H9 (cell line): ENCODE measurements around the gene PLXNA4. TPM values are rescaled to one million over a fixed set of nuclear protein-coding genes. Genes with fewer than 3 reads are reported as not detected.

Experiments used
- DNase-seq: peaks from one replicate; pipeline ENCODE4 v3.0.0-alpha.2; 2017
- H2AFZ ChIP-seq: one replicate; pipeline ENCODE4 v1.6.1; 2013; ENCODE audit warnings: mild to moderate bottlenecking, low read length, control low read depth, moderate library complexity
- H2AK5ac ChIP-seq: 2 replicates; pipeline ENCODE4 v1.6.1; 2013; ENCODE audit warnings: low read length, control low read depth, mixed read lengths; ENCODE audit not compliant: insufficient read length
- H2BK120ac ChIP-seq: one replicate; pipeline ENCODE4 v1.6.1; 2013; ENCODE audit warnings: low read depth, mild to moderate bottlenecking, low read length, control low read depth, inconsistent platforms; ENCODE audit not compliant: poor library complexity, severe bottlenecking
- H2BK12ac ChIP-seq: 2 replicates; pipeline ENCODE4 v1.6.1; 2013; ENCODE audit warnings: low read length, control low read depth, mixed read lengths, low read depth; ENCODE audit not compliant: insufficient read length
- H2BK15ac ChIP-seq: 2 replicates; pipeline ENCODE4 v1.6.1; 2013; ENCODE audit warnings: low read depth, low read length, control low read depth
- H2BK20ac ChIP-seq: one replicate; pipeline ENCODE4 v1.6.1; 2013; ENCODE audit warnings: low read depth, mild to moderate bottlenecking, low read length, control low read depth, inconsistent platforms; ENCODE audit not compliant: poor library complexity, severe bottlenecking
- H2BK5ac ChIP-seq: 2 replicates; pipeline ENCODE4 v1.6.1; 2013; ENCODE audit warnings: low read length, control low read depth, mixed read lengths; ENCODE audit not compliant: insufficient read length
- H3K14ac ChIP-seq: 2 replicates; pipeline ENCODE4 v1.6.1; 2013; ENCODE audit warnings: low read length, control low read depth; ENCODE audit not compliant: insufficient read depth
- H3K18ac ChIP-seq: 2 replicates; pipeline ENCODE4 v1.6.1; 2013; ENCODE audit warnings: low read depth, mild to moderate bottlenecking, mixed read lengths, low read length, control low read depth; ENCODE audit not compliant: insufficient read length
- H3K23ac ChIP-seq: 2 replicates; pipeline ENCODE4 v1.6.1; 2013; ENCODE audit warnings: low read length, control low read depth, mixed read lengths, low read depth; ENCODE audit not compliant: insufficient read length
- H3K23me2 ChIP-seq: 2 replicates; pipeline ENCODE4 v1.6.1; 2013; ENCODE audit warnings: low read depth, mild to moderate bottlenecking, mixed read lengths, low read length, control low read depth; ENCODE audit not compliant: insufficient read length, poor library complexity, severe bottlenecking
- H3K27ac ChIP-seq: 2 replicates; pipeline ENCODE4 v1.5.1; 2013; ENCODE audit warnings: low read length, control low read depth, mixed read lengths, low read depth; ENCODE audit not compliant: insufficient read length
- H3K27me3 ChIP-seq: 2 replicates; pipeline ENCODE4 v1.6.1; 2013; ENCODE audit warnings: low read length, control low read depth, inconsistent platforms; ENCODE audit not compliant: insufficient read depth
- H3K4ac ChIP-seq: 2 replicates; pipeline ENCODE4 v1.6.1; 2013; ENCODE audit warnings: low read depth, mild to moderate bottlenecking, control low read depth, inconsistent platforms, low read length, moderate library complexity
- H3K4me1 ChIP-seq: 2 replicates; pipeline ENCODE4 v1.6.1; 2013; ENCODE audit warnings: low read length, control low read depth, inconsistent platforms; ENCODE audit not compliant: insufficient read depth
- H3K4me2 ChIP-seq: 2 replicates; pipeline ENCODE4 v1.6.1; 2013; ENCODE audit warnings: low read length, control low read depth, mixed read lengths; ENCODE audit not compliant: insufficient read length, insufficient read depth
- H3K56ac ChIP-seq: 2 replicates; pipeline ENCODE4 v1.6.1; 2013; ENCODE audit warnings: low read depth, mild to moderate bottlenecking, mixed read lengths, low read length, control low read depth; ENCODE audit not compliant: insufficient read length
- H3K79me1 ChIP-seq: 2 replicates; pipeline ENCODE4 v1.6.1; 2013; ENCODE audit warnings: low read depth, mild to moderate bottlenecking, moderate library complexity, low read length, control low read depth, inconsistent platforms; ENCODE audit not compliant: insufficient read depth, poor library complexity, severe bottlenecking
- H3K79me2 ChIP-seq: 2 replicates; pipeline ENCODE4 v1.6.1; 2013; ENCODE audit warnings: low read length, control low read depth, inconsistent platforms; ENCODE audit not compliant: insufficient read depth
- H3K9ac ChIP-seq: 2 replicates; pipeline ENCODE4 v1.6.1; 2013; ENCODE audit warnings: low read length, control low read depth, mixed read lengths; ENCODE audit not compliant: insufficient read length; ENCODE audit errors: extremely low read depth
- H3K9me3 ChIP-seq: one replicate; pipeline ENCODE4 v1.6.1; 2013; ENCODE audit warnings: low read depth, low read length, inconsistent platforms; ENCODE audit not compliant: control insufficient read depth
- H3T11ph ChIP-seq: one replicate; pipeline ENCODE4 v1.6.1; 2013; ENCODE audit warnings: mild to moderate bottlenecking, low read length, control low read depth, inconsistent platforms
- H4K20me1 ChIP-seq: one replicate; pipeline ENCODE4 v1.6.1; 2013; ENCODE audit not compliant: control insufficient read depth, insufficient read length, insufficient read depth
- H4K5ac ChIP-seq: 2 replicates; pipeline ENCODE4 v1.6.1; 2013; ENCODE audit warnings: low read depth, mild to moderate bottlenecking, mixed read lengths, low read length, control low read depth; ENCODE audit not compliant: insufficient read length
- H4K8ac ChIP-seq: replicated peaks from 2 replicates; pipeline ENCODE4 v1.6.1; 2013; ENCODE audit warnings: low read length, control low read depth, mixed read lengths, low read depth; ENCODE audit not compliant: insufficient read length
- H4K91ac ChIP-seq: 2 replicates; pipeline ENCODE4 v1.6.1; 2013; ENCODE audit warnings: low read depth, mild to moderate bottlenecking, moderate library complexity, mixed read lengths, low read length, control low read depth; ENCODE audit not compliant: insufficient read length
- H3K27ac Mint-ChIP-seq, 3 experiments: 2 replicates in 2 of 3; 3 replicates in 1 of 3; pipeline ENCODE4 v1.8.0; 2020 to 2021; ENCODE audit warnings: mixed read lengths in 3 of 3, mild to moderate bottlenecking in 1 of 3, moderate library complexity in 1 of 3
- H3K27me3 Mint-ChIP-seq: 2 replicates; pipeline ENCODE4 v1.8.0; 2021; ENCODE audit warnings: low read depth, mild to moderate bottlenecking, moderate library complexity, mixed read lengths
- H3K36me3 Mint-ChIP-seq, 3 experiments: 2 replicates in 2 of 3; 3 replicates in 1 of 3; pipeline ENCODE4 v1.8.0; 2020 to 2021; ENCODE audit warnings: low read depth in 3 of 3, mixed read lengths in 3 of 3; ENCODE audit not compliant: insufficient read depth in 1 of 3
- H3K4me1 Mint-ChIP-seq, 2 experiments: 2 replicates each; pipeline ENCODE4 v1.8.0; 2020; ENCODE audit warnings: mixed read lengths in 2 of 2
- H3K4me3 Mint-ChIP-seq, 2 experiments: 2 replicates in 1 of 2; 3 replicates in 1 of 2; pipeline ENCODE4 v1.8.0; 2020 to 2021; ENCODE audit warnings: mild to moderate bottlenecking in 2 of 2, mixed read lengths in 2 of 2, moderate library complexity in 1 of 2
- H3K9me3 Mint-ChIP-seq, 2 experiments: 2 replicates in 1 of 2; 3 replicates in 1 of 2; pipeline ENCODE4 v1.8.0; 2020; ENCODE audit warnings: mild to moderate bottlenecking in 2 of 2, mixed read lengths in 2 of 2, moderate library complexity in 1 of 2
- CTCF ChIP-seq: fragments of 200-600 bp; sonication (generic); conservative IDR thresholded peaks from 3 replicates; pipeline ENCODE4 v1.8.0; 2021; ENCODE audit warnings: antibody characterized with exemption, mild to moderate bottlenecking
- WGBS: extraction: QIAGEN DNeasy Blood & Tissue Kit; methylation state at CpG from one replicate; pipeline ENCODE4 v1.1.7; 2013; ENCODE audit warnings: missing lambda C conversion rate, low lambda C conversion rate, mixed read lengths; ENCODE audit not compliant: insufficient read length; ENCODE audit errors: extremely low coverage; 5-methylcytosine and 5-hydroxymethylcytosine counted together
- total RNA-seq: library from RNA; stranded (reverse); gene quantifications from 2 replicates; pipeline ENCODE4 v1.2.1, GENCODE V29; 2021

Gene PLXNA4
- total RNA-seq, 1 experiment from 2014 or later, result 0.35 TPM

- Histone ChIP-seq H3K56ac (no peak overlapping the region), H2BK20ac (no peak overlapping the region), H3K79me2 (no peaks in the 10 kb centered on the region), H2BK5ac (no peak overlapping the region), H2AFZ (no peak overlapping the region), H4K91ac (no peak overlapping the region), H3K9me3 (no peaks in the 10 kb centered on the region), H3K27me3 (no peaks in the 10 kb centered on the region), H3K23ac (no peak overlapping the region), H3K14ac (peak overlapping the region; percentile 17; the same call in 1 of the 2 replicates), H3K4ac (no peak overlapping the region), H4K5ac (no peak overlapping the region), H3T11ph (no peak overlapping the region), H2BK12ac (no peak overlapping the region), H3K79me1 (no peaks in the 10 kb centered on the region), H3K18ac (no peak overlapping the region), H3K23me2 (no peaks in the 10 kb centered on the region), H3K27ac (no peak overlapping the region), H3K4me2 (no peak overlapping the region), H2BK15ac (no peak overlapping the region), H4K20me1 (no peaks in the 10 kb centered on the region), H3K4me1 (peaks cover 3% of the 10 kb centered on the region; the same call in 1 of the 2 replicates), H3K9ac (no peak overlapping the region), H4K8ac (no peak overlapping the region), H2BK120ac (no peak overlapping the region), H2AK5ac (no peak overlapping the region)
- Mint-ChIP-seq H3K27me3 (peaks cover 13% of the 10 kb centered on the region), H3K36me3 (peaks cover 0 to 2% (median 0%) of the 10 kb centered on the region in 3 experiments; a peak in 1 of 7 replicates), H3K4me3 (no peak overlapping the region), H3K9me3 (no peaks in the 10 kb centered on the region; a peak in 1 of 5 replicates), H3K27ac (0 out of 7 replicates have a peak overlapping the region, but pooled peaks of 1 of the 3 experiments have one; percentile 8), H3K4me1 (peaks cover 24 to 28% of the 10 kb centered on the region in 2 experiments)
- TF ChIP-seq CTCF, result no peak
- no CpG with 5 or more reads among the region's 8 CpGs for WGBS
- DNase-seq, result no peak
Measured at GRCh38 chr7:132135746-132136385, 440.4 kb downstream of the PLXNA4 start.
